ENCODE data around the gene PKN2.

Gene PKN2

DNA sequence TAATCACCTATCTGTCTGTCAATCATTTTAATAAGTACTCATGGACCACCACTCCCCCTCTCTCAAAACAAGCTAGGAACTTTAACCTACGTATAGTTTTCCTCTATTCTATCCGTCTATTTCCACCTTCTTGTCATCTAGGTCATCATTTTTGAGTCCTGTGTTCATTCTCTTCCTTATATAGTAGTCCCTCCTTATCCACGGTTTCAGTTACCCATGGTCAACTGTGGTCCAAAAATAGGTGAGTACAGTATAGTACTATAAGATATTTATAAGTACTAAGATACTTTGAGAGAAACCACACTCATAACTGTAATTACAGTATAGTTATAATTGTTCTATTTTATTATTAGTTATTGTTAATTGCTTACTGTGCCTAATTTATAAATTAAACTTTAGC, 7.5 kb downstream of the PKN2 start:
- TF ChIP-seq, protein P1, sequence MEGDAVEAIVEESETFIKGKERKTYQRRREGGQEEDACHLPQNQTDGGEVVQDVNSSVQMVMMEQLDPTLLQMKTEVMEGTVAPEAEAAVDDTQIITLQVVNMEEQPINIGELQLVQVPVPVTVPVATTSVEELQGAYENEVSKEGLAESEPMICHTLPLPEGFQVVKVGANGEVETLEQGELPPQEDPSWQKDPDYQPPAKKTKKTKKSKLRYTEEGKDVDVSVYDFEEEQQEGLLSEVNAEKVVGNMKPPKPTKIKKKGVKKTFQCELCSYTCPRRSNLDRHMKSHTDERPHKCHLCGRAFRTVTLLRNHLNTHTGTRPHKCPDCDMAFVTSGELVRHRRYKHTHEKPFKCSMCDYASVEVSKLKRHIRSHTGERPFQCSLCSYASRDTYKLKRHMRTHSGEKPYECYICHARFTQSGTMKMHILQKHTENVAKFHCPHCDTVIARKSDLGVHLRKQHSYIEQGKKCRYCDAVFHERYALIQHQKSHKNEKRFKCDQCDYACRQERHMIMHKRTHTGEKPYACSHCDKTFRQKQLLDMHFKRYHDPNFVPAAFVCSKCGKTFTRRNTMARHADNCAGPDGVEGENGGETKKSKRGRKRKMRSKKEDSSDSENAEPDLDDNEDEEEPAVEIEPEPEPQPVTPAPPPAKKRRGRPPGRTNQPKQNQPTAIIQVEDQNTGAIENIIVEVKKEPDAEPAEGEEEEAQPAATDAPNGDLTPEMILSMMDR (conservative IDR thresholded peaks at IDR 0.05; ENCODE audit: low read depth, low read length) = no peak
- no peaks in the 10 kb centered on the region for H4K20me1 ChIP-seq (ENCODE audit: insufficient read depth)

DNA sequence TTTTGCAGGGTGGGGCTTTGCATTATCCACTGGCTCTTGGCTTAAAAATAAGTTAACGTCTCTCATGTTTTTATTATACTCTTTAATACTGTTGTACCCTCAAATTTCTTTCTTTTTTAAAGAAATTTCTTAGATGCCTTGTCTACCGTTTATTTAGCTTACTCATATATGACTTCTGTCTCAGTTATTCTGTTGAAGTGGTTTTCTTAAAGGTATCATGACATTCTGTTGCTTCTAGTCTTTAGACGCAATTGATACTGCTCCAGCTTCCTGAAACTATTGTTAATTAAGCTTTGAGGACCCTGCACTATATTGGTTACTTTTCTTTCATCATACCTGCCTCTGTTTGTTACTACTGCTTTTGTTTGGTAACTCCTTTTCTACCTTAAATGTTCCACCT, 11.7 kb downstream of the PKN2 start:
- H3K4me2 ChIP-seq = no peak overlapping the region
- H3K4me1 ChIP-seq (ENCODE audit: low read depth, poor library complexity, severe bottlenecking) = no peaks in the 10 kb centered on the region
- no peaks in the 10 kb centered on the region for H3K27me3 ChIP-seq (ENCODE audit: insufficient read depth, low read depth)
- TF ChIP-seq, protein P1 (conservative IDR thresholded peaks at IDR 0.05; ENCODE audit: low read depth, low read length) = no peak
- H4K20me1 ChIP-seq (ENCODE audit: insufficient read depth) = no peaks in the 10 kb centered on the region
- H3K9ac ChIP-seq = no peak overlapping the region
- no peak overlapping the region for H3K27ac ChIP-seq
- H3K36me3 ChIP-seq (ENCODE audit: insufficient read depth) = no peaks in the 10 kb centered on the region
- H3K4me3 ChIP-seq (IDR thresholded peaks at IDR 0.05; ENCODE audit: insufficient read depth, low read depth, low read length) = no peak overlapping the region
- no peak overlapping the region for H2AFZ ChIP-seq (ENCODE audit: low read depth)
- H3K79me2 ChIP-seq (ENCODE audit: insufficient read depth, low read depth) = peaks cover 6% of the 10 kb centered on the region; the same call in 1 of the 2 replicates

More for the DNA sequence above, 7.5 kb downstream of the PKN2 start:
- Histone ChIP-seq H3K4me3 (IDR thresholded peaks at IDR 0.05; ENCODE audit: insufficient read depth, low read depth, low read length) (no peak overlapping the region), H3K9ac (no peak overlapping the region), H3K27me3 (ENCODE audit: insufficient read depth, low read depth) (no peaks in the 10 kb centered on the region), H3K36me3 (ENCODE audit: insufficient read depth) (no peaks in the 10 kb centered on the region), H3K27ac (no peak overlapping the region), H3K4me1 (ENCODE audit: low read depth, poor library complexity, severe bottlenecking) (peaks cover 10% of the 10 kb centered on the region), H3K79me2 (ENCODE audit: insufficient read depth, low read depth) (peaks cover 36% of the 10 kb centered on the region), H3K4me2 (no peak overlapping the region), H2AFZ (ENCODE audit: low read depth) (no peak overlapping the region)

DNA sequence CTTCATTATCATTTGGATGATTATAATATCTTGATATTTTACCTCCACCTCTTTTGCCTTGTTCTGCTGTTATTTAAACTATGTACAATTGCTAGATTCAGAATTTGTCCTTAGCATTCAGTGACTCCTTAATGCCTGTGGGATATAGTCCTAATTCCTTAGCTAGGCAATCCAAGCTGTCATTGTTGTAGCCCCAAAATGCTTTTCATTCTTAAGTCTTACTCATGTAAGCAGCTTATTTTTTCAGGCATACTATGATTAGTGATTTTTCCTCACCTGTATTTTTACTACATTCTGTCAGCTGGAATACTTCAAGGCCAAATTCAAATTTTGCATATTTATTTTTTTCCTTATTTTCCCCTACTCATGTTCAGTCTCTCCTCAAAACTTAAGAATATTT, 13.4 kb downstream of the PKN2 start:
- no peak overlapping the region for H3K4me2 ChIP-seq
- TF ChIP-seq, protein P1 (conservative IDR thresholded peaks at IDR 0.05; ENCODE audit: low read depth, low read length) = no peak
- no peak overlapping the region for H3K9ac ChIP-seq
- peaks cover 15% of the 10 kb centered on the region for H3K4me1 ChIP-seq (ENCODE audit: low read depth, poor library complexity, severe bottlenecking)
- H3K27me3 ChIP-seq (ENCODE audit: insufficient read depth, low read depth) = no peaks in the 10 kb centered on the region
- no peaks in the 10 kb centered on the region for H4K20me1 ChIP-seq (ENCODE audit: insufficient read depth)
- no peak overlapping the region for H3K4me3 ChIP-seq (IDR thresholded peaks at IDR 0.05; ENCODE audit: insufficient read depth, low read depth, low read length)
- no peak overlapping the region for H3K27ac ChIP-seq
- no peak overlapping the region for H2AFZ ChIP-seq (ENCODE audit: low read depth)
- no peaks in the 10 kb centered on the region for H3K36me3 ChIP-seq (ENCODE audit: insufficient read depth)
- H3K79me2 ChIP-seq (ENCODE audit: insufficient read depth, low read depth) = peaks cover 6% of the 10 kb centered on the region; the same call in 1 of the 2 replicates

DNA sequence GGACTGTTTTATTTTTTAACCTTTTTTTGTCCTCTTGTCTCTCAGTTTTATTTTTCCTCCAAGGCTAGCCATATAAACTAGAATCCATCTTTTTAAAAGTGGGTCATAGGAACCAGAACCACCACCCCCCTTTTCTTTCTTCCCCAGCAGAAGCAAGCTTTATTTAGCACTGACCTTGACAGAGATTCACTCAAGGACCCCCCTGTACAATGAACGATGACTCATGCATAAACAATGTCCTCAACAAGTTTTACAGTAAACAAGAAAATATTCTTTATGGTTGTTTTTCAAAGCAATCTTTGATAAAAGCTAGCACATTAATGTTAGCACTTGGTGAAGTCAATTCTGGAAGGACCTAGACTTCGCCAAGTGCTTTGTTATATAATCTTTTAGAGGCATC, 14.1 kb downstream of the PKN2 start:
- Histone ChIP-seq H3K36me3 (ENCODE audit: insufficient read depth) (no peaks in the 10 kb centered on the region), H3K9ac (no peak overlapping the region), H3K27me3 (ENCODE audit: insufficient read depth, low read depth) (no peaks in the 10 kb centered on the region), H4K20me1 (ENCODE audit: insufficient read depth) (no peaks in the 10 kb centered on the region), H3K4me1 (ENCODE audit: low read depth, poor library complexity, severe bottlenecking) (peaks cover 21% of the 10 kb centered on the region), H3K4me2 (no peak overlapping the region), H2AFZ (ENCODE audit: low read depth) (no peak overlapping the region), H3K27ac (no peak overlapping the region), H3K4me3 (IDR thresholded peaks at IDR 0.05; ENCODE audit: insufficient read depth, low read depth, low read length) (no peak overlapping the region), H3K79me2 (ENCODE audit: insufficient read depth, low read depth) (peaks cover 6% of the 10 kb centered on the region; the same call in 1 of the 2 replicates)
- TF ChIP-seq, protein P1 (conservative IDR thresholded peaks at IDR 0.05; ENCODE audit: low read depth, low read length) = no peak

Data from KMS-11 (cell line).